Measurements from ENCODE around the gene SCYGR6.
"Not testable (repeated sequence)": the region's sequence is repeated elsewhere in the genome, so short reads cannot be mapped to it uniquely, and the experiment has no call there.

The SCYGR6 gene

GRCh38 chr2:227724394-227725039 is at the start of gene SCYGR6:
Gene SCYGR6 (minus strand): TSS chr2:227724757. CDS start chr2:227724757, 0 bp downstream.
- no peak for DNase-seq

DNA sequence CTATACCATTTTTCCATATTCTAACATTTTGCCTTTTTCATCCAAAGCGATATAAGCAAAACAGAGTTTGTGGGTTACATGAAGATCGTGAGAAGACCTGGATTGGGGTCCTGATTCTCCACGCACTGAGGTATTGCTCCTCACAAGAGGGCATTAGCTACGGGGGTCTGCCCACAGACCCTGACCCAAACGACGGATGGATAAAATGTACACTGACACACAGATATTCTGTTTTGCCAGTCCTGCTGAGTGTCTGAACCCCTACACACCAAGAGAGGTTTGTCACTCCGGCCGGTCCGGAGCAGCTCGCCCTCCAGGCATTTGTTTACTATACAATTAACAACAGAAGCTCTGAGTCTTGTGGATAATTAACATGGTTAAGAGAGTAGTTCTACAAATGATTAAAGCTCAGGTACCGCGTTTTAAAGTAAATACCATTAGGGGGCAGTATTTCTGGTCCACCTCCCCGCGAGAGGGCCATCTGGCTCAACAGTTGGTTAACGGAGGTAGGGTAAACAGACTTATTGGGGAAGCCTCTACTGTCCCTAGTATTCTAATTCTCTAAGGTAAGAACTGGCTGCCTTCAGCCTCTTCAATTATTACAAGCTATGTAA is 49.6 kb upstream of the SCYGR6 start:
- DNase-seq = no peak

- no peak for DNase-seq
Measured at GRCh38 chr2:227772932-227773331, 48.4 kb upstream of the SCYGR6 start.

- no peak for DNase-seq
Measured at GRCh38 chr2:227772197-227772661, 47.7 kb upstream of the SCYGR6 start.

DNA sequence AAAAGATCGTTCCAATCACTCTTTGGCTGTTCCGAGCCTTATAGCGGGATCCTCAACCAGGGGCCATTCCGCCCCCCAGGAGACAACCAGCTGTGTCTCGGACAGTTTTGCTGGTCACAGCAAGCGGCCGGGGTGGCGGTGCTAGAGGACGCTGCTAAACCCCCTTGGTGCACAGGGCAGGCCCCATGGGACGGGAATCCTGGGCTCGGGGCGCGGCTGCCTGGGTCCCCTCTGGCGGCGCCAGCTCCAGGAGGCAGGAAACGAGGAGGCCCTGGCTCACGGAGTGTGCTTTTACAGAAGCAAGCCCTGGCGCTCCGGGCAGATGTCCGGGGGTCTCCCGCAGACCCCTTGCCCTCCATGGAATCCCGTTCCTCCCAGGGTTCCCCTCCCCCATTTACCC is 43.3 kb upstream of the SCYGR6 start:
- DNase-seq = no peak

DNA sequence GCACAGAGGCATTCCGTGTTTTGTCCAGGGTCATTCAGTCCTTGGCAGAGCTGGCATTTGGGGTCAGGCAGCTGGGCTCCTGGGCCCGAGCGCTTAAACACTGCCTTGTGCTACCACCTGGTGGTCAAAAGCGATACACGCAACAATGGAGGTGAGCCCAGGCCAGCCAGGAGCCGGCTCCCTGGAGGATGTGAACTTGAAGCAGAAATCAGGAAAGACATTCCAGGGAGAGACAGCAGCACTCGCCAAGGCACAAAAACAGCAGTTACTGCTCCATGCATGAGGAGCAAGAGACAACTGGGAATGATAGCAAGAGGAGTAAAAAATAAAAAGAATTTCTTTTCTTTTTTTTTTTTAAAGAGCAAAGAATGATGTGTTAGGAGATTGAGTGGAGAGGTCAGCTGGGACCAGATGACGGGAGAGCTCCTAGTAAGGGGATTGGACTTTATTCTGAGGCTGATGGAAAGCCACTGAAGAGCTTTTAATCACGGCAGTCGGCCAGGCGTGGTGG is 41.9 kb upstream of the SCYGR6 start:
- peak; percentile 64 to 77 for DNase-seq

DNA sequence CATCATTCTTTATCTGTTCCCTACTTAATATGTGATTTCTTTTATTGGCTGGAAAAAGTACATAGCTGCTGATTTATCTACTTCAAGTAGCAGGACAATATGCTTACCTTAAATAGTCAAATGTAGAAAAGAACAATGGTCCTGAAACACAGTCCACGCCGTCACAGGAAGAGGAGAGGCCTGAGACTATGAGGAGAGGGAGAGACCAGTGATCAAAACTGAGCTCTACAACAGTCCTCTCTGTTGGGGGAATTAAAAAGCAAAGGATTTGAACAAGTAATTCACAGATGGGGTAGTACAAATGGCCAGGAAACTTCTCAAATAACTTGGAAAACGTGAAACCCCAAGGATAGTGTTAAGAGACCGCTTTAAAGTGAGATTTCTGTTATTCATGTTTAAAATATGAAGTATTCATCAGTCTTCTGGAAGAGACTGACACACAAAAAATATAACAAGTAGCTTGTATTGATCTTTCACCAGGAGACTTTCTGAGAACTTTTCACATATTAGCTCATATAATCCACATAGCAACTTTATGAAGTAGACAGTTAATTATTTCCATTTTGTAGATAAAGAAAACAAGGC is 41.3 kb upstream of the SCYGR6 start:
- no peak for DNase-seq

- no peak for DNase-seq
Measured at GRCh38 chr2:227761740-227762476, 37.4 kb upstream of the SCYGR6 start.

GRCh38 chr2:227759411-227760118 is 35.0 kb upstream of the SCYGR6 start:
- no peak for DNase-seq

GRCh38 chr2:227756261-227756660 is 31.7 kb upstream of the SCYGR6 start:
- DNase-seq = not testable (repeated sequence)

GRCh38 chr2:227748079-227748478 is 23.5 kb upstream of the SCYGR6 start:
- DNase-seq = peak in 1 of 2 experiments; percentile 16

DNA sequence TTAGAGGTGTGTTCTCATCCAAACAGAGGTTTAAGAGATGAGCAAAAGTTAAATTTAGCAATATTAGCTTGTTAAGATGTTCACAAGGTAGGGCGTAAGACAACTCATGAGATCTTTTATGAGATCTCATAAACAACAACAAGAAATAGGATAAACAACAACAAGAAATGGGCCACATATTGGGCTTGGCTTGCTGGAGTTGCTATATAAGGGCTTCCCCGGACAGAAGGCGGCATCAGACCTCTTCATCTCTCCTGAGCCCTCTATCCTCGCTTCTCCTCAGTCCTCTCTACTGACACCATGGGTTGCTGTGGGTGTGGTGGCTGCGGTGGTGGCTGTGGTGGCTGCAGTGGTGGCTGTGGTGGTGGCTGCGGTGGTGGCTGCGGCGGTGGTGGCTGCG is 21.0 kb upstream of the SCYGR6 start, which contains the start of gene SCYGR8:
Gene SCYGR8 (plus strand): TSS at position 301 of the 400 bp plus-strand sequence. CDS start 0 bp downstream, at position 301.
- DNase-seq = no peak

GRCh38 chr2:227740705-227741104 is 16.1 kb upstream of the SCYGR6 start:
- not testable (repeated sequence) for DNase-seq

- no peak for DNase-seq
Measured at GRCh38 chr2:227739351-227739750, 14.8 kb upstream of the SCYGR6 start.

DNA sequence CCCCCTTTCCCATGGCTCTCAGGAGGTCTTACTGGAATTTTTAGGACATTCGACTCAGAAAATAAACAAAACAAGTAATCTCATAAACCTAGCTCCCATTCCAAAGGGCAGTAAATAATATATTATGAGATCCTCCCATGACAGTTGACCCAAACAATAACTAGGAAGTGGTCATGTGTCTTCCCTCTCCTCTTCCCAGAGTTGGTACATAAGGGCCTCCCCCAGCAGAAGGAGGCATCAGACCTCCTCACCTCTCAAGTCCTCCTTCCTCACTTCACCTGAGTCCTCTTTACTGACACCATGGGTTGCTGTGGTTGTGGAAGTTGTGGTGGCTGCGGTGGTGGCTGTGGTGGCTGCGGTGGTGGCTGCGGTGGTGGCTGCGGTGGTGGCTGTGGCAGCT is 3.5 kb upstream of the SCYGR6 start, which contains the start of gene SCYGR7:
Gene SCYGR7 (plus strand): TSS at position 301 of the 400 bp plus-strand sequence. CDS start 0 bp downstream, at position 301.
- no peak for DNase-seq

- not testable (repeated sequence) for DNase-seq
Measured at GRCh38 chr2:227722821-227723220, 1.7 kb downstream of the SCYGR6 start.

- no peak for DNase-seq
Measured at GRCh38 chr2:227720680-227721079, 3.9 kb downstream of the SCYGR6 start.

GRCh38 chr2:227719641-227720040 is 4.9 kb downstream of the SCYGR6 start:
- DNase-seq = no peak

- DNase-seq = no peak
Measured at GRCh38 chr2:227717687-227718567, 6.6 kb downstream of the SCYGR6 start, which contains the start of gene SLC19A3. Gene SLC19A3 (minus strand): TSS chr2:227718028. CDS start chr2:227702318, 15,710 bp downstream.

DNA sequence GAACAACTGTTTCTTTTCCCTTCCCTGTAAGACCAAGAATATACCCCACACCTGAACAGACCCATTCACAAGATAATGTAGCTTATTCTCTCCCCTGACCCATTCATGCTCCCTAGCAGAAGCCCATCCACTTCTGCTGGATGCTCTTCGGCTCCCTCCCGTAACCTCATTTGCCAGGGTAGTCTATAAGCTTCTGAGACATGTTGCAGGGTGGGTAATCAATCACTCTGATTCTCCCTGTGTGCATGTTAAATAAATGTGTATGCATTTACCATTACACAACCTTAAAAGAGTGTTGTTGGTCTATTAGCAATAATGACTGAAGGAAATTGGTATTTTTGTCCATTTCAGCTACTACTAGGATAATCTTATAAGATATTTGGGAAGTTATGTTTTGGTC is 8.1 kb downstream of the SCYGR6 start:
- no peak for DNase-seq

DNA sequence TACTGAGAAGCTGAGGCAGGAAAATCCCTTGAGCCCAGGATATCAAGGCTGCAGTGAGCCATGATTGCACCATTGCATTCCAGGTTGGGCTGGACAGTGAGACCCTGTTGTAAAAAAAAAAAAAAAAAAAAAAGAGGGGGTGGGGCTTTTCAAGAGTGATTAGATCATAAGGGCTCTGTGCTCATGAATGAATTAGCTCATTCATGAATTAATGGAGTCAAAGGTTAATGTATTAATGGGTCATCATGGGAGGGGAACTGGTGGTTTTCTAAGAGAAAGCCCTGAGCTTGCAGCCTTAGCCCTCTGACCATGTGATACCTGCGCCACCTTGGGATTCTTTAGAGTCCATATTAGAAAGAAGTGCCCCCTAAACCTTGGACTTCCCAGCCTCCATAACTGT is 11.3 kb downstream of the SCYGR6 start:
- DNase-seq = no peak
